SH-SY5Y (cell line): Measurements from ENCODE around the gene EFHD1.

ENCODE experiments used
- GATA2 ChIP-seq: IDR thresholded peaks from 2 replicates; pipeline ENCODE4 v1.6.1; 2011; ENCODE audit warnings: mild to moderate bottlenecking, low read depth, low read length
- GATA3 ChIP-seq: IDR thresholded peaks from 2 replicates; pipeline ENCODE4 v1.6.1; 2011; ENCODE audit warnings: low read depth, mild to moderate bottlenecking, low read length, moderate library complexity

DNA sequence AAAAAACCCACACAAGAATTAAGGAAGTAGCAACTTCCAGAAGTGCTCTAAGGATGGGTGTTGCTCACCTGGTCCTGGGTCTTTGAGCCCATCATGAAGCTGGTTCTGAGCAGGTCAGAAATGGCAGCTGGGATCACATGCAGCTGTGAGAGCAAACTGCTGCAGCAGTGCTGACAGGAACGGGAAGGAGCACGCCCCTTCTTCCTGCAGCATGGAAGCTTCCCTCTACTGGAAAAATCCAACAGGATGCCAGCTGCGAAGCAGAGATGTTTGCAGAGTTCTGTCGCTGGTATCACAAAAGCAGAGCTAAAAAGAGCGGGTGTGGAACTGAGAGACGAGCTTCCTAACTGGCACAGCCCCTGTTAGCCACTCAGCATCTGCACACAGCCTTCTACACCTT, 49.2 kb upstream of the EFHD1 start:
- TF ChIP-seq GATA2 (no peak), GATA3 (no peak)
